HG03064 (cell line): ENCODE data around the gene CPSF7.

Source experiments
- ATAC-seq: cut with Tn5 transposase; IDR thresholded peaks from one replicate; pipeline ENCODE4 v1.9.1; 2021; ENCODE audit warnings: low read depth; ENCODE audit not compliant: unreplicated experiment

The CPSF7 gene

GRCh38 chr11:61359516-61359915 lies 70.3 kb downstream of the CPSF7 start:
- no peak for ATAC-seq

- no peak for ATAC-seq
These were observed 71.2 kb downstream of the CPSF7 start for GRCh38 chr11:61358566-61358965.

- no peak for ATAC-seq
These were observed 71.9 kb downstream of the CPSF7 start for GRCh38 chr11:61357894-61358239.

DNA sequence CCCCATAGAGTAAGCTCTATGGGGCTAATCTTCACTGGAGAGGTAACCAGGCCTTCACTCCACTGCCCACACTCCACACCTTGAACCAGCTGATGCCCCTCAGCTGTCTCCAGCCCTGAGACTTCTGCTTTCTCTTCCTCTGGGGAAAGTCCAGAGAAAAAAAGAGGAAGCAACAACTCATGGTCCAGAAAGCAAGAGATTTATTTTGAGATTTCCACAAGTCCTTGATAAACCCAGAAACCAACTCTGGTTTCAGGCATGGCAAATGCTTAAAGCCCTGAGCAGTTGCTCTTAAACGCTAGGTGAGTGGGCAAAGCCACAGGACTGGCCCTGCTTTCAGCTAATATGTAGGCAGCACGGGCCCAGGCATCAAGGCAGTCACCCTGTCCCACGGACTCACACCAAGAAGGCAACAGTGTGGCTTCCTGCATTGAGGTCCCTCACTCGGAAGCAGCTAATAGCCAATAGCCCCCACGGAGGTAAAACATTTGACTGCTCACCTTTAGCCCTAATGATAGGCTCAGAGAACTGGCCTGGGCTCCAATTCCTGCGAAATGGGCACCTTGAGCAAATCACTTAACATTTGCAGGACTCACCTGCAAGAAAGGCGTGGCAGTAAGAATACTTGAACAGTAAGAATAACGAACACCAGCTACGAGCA lies 72.4 kb downstream of the CPSF7 start:
- peak; percentile 36 for ATAC-seq

DNA sequence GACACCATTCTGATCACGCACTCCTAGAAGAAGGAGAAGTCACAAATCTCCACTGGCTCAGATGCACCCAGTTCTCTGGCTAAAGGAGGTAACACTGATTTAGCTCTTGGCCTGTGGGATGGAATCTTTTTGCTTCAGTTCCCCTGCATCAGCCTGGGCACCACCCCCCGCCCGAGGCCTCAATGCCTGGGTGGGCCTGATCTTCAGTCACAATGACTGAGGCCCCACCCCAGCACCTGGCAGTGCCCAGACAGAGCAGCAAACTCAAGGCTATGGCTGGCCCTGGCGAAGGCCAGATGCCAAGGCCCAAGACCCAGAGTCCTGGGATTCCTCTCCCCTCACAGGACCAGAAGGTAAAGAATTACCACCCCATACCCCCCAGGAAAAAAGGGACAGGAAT lies 73.1 kb downstream of the CPSF7 start:
- ATAC-seq = no peak

- no peak for ATAC-seq
These were observed 75.6 kb downstream of the CPSF7 start for GRCh38 chr11:61354208-61354607.

- no peak for ATAC-seq
These were observed 76.4 kb downstream of the CPSF7 start for GRCh38 chr11:61353131-61354067.
